Large intestine (tissue), 3 donors: ENCODE measurements around the gene SCUBE1. TPM values are rescaled to one million over a fixed set of nuclear protein-coding genes. Genes with fewer than 3 reads are reported as not detected.

ENCODE experiments used
- DNase-seq, 2 donors: peaks; one replicate each; pipeline versions ENCODE4 v3.0.0 to v3.0.0-alpha.2; 2013
- H3K27ac ChIP-seq: one replicate; pipeline ENCODE4 v1.5.1; 2013; ENCODE audit warnings: low read length
- H3K27me3 ChIP-seq: 2 replicates; pipeline ENCODE4 v1.6.1; 2013; ENCODE audit warnings: low read length; ENCODE audit not compliant: control insufficient read depth, insufficient read depth
- H3K36me3 ChIP-seq: 2 replicates; pipeline ENCODE4 v1.6.1; 2013; ENCODE audit warnings: low read length; ENCODE audit not compliant: control insufficient read depth, insufficient read depth
- H3K4me1 ChIP-seq: one replicate; pipeline ENCODE4 v1.6.1; 2013; ENCODE audit warnings: low read length; ENCODE audit not compliant: control insufficient read depth, insufficient read depth
- H3K4me3 ChIP-seq: one replicate; pipeline ENCODE4 v1.5.1; 2013; ENCODE audit warnings: low read length
- H3K9me3 ChIP-seq: one replicate; pipeline ENCODE4 v1.6.1; 2013; ENCODE audit warnings: mild to moderate bottlenecking, low read depth, low read length, moderate library complexity; ENCODE audit not compliant: control insufficient read depth
- WGBS: methylation state at CpG from one replicate; pipeline ENCODE4 v1.1.5; 2013; ENCODE audit warnings: low lambda C conversion rate; ENCODE audit not compliant: insufficient coverage; 5-methylcytosine and 5-hydroxymethylcytosine counted together
- polyA plus RNA-seq: library from polyadenylated mRNA; unstranded; fragments of 120-200 nt; gene quantifications from one replicate; pipeline ENCODE4 v1.2.1, GENCODE V29; 2013

The SCUBE1 gene
- polyA plus RNA-seq, 1 donor, result 4.4 TPM

DNA sequence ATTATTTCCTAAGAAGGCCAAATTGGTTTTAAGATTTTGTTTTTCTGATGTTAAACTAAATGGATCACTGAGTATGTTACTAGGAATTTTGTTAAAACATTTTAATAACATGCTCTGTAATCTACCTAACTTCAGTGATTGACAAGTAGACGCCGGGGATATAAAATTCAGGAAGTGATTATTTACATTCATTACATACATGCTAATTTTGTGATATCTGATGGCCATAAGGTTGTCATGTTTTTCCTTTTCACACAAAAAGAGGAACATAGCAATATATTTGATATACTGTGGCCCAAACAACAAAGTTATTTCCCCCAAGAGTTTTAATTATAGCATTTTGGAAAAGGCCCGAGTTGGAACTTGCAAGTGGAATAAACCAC, 12.1 kb downstream of the SCUBE1 start:
- Histone ChIP-seq H3K4me3 (no peak overlapping the region), H3K9me3 (no peaks in the 10 kb centered on the region), H3K4me1 (no peaks in the 10 kb centered on the region), H3K36me3 (no peaks in the 10 kb centered on the region), H3K27me3 (peaks cover 7% of the 10 kb centered on the region), H3K27ac (no peak overlapping the region)
- WGBS, result 73% methylated on average over 2 of the region's 3 CpGs
- no peak for DNase-seq

DNA sequence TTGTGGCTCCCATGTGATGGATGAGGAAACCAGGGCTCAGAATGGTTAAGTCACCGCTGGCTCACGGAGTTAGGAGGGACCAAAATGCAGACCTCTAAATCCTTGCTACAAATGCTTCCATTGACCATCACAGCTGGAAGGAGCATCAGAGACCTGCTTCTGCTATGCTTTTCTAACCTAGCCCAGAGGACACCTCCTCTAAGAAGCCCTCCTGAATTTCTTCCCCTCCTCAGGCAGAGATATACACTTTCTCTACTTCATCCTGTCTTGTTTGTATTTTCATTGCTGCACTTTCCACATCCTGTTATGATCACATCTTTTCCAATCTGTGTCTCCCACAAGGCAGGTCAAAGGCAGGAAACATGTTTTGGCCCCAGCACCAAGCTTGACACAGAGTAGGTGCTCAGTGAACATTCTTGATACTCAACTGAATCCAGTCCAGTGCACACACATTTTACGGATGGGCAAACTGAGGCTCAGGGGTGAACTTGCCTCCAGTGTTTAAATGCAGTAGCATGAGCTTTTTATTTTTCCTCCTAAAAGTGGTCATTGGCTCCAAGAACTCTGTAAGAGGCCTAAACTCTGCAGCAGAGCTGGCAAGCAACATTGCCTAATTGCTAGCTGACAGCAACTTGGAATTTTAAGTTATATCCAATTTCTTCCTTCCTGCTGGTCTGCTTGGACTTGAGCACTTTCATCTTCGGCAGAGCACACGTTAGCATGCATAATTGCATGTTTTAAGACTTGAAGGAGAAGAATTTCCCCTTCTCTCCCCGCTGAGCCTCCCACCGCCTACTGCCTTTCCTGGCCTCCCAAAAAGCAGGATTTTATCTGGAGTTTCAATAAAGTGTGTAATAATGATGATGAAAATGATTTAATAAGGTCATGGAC, 12.7 kb downstream of the SCUBE1 start:
- Histone ChIP-seq H3K27ac (no peak overlapping the region), H3K4me1 (no peaks in the 10 kb centered on the region), H3K4me3 (no peak overlapping the region), H3K27me3 (peaks cover 11% of the 10 kb centered on the region), H3K9me3 (no peaks in the 10 kb centered on the region), H3K36me3 (no peaks in the 10 kb centered on the region)
- no CpG with 5 or more reads among the region's 7 CpGs for WGBS
- no peak for DNase-seq

DNA sequence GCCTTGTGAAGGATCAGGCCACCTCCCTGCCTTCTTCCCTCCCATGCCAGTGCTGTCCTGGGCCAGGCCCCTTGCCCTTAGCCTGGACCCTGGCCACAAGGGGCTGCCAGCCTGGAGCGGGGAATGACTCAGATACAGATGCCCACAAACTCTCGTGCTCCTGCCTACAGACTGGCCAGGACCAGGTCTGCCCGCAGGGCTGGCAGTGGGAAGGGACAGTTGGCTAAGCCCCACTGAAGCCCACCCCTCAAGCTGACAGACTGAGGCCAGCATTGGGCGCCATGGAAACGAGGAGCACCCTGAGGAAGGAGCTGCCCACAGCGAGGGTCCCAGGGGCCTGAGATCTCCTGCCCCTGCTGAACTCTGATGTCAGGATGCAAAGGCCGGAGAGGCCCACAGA, 14.1 kb downstream of the SCUBE1 start:
- H3K27ac ChIP-seq, result no peak overlapping the region
- no CpG with 5 or more reads among the region's 7 CpGs for WGBS

DNA sequence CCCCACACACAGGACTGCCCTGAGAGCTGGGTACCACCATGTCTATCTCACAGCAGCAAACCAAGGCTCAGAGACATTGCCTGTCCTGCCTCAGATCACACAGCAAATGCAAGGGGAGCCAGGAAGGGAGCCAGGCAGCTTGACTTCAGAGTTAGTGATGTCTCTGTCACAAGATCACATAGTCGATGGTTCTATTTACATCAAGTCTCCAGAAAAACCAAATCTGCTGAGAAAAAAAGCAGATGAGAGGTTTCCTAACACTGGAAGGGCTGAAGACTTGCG, 16.1 kb downstream of the SCUBE1 start:
- no peaks in the 10 kb centered on the region for H3K9me3 ChIP-seq
- no peaks in the 10 kb centered on the region for H3K36me3 ChIP-seq
- no peak overlapping the region for H3K27ac ChIP-seq
- H3K27me3 ChIP-seq, result peaks cover 15% of the 10 kb centered on the region
- no CpG with 5 or more reads among the region's 2 CpGs for WGBS
- H3K4me3 ChIP-seq, result no peak overlapping the region
- no peak for DNase-seq
- H3K4me1 ChIP-seq, result no peaks in the 10 kb centered on the region

More for the DNA sequence above, 14.1 kb downstream of the SCUBE1 start:
- H3K36me3 ChIP-seq, result no peaks in the 10 kb centered on the region
- H3K4me3 ChIP-seq, result no peak overlapping the region
- H3K9me3 ChIP-seq, result no peaks in the 10 kb centered on the region
- H3K27me3 ChIP-seq, result peaks cover 14% of the 10 kb centered on the region
- H3K4me1 ChIP-seq, result no peaks in the 10 kb centered on the region
- DNase-seq, result no peak

DNA sequence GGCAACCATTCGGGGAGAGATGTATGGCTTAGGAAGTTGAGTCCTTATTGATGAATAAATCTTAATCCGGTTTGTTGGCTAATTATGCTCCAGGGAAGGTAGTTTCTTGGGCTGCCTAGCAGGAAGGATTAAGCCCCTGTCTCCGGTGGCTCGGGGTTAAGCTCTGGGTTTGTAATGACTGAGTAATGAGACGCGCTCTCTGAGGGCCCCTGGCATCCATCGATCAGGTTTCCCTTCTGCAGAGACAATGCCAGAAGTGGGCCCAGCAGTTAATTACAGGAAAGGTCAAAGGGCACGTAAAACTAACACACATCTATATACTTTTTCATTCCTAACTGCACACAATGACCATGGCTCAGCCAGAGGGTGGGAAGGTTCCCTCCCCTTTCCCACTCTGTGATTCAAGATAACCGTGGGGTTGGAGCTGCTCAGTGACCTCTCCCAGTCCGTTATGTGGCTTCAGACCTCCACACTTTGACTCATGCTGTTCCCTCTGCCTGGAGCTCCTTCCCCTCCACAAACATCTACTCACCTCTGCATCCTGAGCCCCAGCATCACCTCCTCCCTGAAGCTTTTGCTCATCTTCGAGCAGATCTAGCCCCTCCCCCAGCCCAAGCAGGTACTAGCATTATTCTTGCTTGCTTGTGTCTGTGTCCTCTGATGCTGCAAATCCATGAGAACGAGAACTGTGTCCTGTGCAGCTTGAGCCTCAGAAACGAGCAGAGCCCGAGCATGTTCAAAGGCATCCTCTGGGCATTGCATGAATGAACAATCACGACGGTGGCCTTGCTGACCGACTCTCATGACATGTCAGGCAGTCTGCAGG, 16.6 kb downstream of the SCUBE1 start:
- H3K27ac ChIP-seq, result no peak overlapping the region
- WGBS, result no CpG with 5 or more reads among the region's 17 CpGs
- peaks cover 15% of the 10 kb centered on the region for H3K27me3 ChIP-seq
- no peaks in the 10 kb centered on the region for H3K4me1 ChIP-seq
- no peak for DNase-seq
- no peak overlapping the region for H3K4me3 ChIP-seq
- H3K9me3 ChIP-seq, result no peaks in the 10 kb centered on the region
- no peaks in the 10 kb centered on the region for H3K36me3 ChIP-seq

DNA sequence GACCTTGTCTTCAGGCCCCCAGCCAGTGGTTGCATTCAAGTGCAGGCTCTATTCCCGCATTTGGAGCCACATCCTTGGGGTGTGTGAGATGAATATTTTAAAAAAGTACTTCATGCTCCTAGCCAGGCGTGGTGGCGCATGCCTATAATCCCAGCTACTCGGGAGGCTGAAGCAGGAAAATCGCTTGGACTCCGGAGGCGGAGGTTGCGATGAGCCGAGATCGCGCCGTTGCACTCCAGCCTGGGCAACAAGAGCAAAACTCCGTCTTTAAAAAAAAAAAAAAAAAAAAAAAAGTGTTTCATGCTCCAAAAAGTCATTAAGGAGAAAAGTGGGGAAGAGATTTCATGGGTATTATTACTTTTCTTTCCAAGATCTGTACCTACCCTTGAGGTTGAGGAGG, 18.0 kb downstream of the SCUBE1 start:
- Histone ChIP-seq H3K36me3 (no peaks in the 10 kb centered on the region), H3K4me1 (no peaks in the 10 kb centered on the region), H3K4me3 (no peak overlapping the region), H3K27ac (no peak overlapping the region), H3K9me3 (no peaks in the 10 kb centered on the region), H3K27me3 (peaks cover 15% of the 10 kb centered on the region)
- DNase-seq, result no peak
- no CpG with 5 or more reads among the region's 13 CpGs for WGBS

DNA sequence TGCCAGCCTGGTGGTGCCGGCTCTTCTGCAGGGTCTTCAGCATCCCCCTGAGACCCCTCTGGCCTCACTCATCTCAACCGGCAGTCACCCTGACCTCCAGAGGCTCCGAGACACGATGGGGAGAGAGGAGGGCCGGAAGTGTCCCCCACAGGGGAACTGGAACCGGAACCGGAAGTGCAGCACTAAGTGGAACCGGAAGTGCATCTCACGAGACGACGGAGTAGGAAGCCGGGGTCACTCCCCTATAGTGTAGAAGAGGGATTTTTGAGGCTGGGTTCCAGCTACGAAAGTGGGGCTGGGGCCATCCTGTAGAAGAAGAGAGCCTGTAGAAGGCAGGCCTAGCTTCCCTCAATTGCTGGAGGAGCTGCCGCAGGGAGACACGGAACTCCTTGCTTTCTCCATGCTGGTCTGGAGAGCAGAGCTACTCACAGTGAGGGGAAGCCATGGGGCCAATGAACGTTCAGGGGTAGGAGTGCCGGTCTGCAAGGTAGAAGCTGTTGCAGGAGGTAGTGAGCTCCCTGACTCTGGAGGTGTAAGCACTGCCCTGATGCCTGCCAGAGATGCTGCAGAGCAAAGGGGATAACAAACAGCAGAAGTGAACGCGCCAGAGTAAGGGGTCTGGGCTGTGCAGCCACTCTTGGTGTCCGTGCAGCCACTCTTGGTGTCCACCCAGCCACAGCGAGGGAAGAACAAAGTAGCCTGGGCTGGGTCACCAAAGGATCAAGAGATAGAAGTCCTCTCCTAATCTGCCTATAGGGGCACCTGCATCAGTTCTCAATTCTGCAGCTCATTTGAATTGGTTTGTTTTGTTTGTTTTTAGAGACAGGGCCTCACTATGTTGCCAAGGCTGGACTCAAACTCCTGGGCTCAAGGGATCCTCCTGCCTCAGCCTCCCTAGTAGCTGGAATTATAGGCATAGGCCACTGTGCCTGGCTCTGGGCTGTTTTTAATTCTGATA, 21.9 kb downstream of the SCUBE1 start:
- H3K36me3 ChIP-seq, result no peaks in the 10 kb centered on the region
- DNase-seq, result no peak
- H3K27ac ChIP-seq, result no peak overlapping the region
- H3K27me3 ChIP-seq, result peaks cover 9% of the 10 kb centered on the region
- WGBS, result no CpG with 5 or more reads among the region's 21 CpGs
- no peaks in the 10 kb centered on the region for H3K4me1 ChIP-seq
- no peaks in the 10 kb centered on the region for H3K9me3 ChIP-seq
- H3K4me3 ChIP-seq, result no peak overlapping the region

DNA sequence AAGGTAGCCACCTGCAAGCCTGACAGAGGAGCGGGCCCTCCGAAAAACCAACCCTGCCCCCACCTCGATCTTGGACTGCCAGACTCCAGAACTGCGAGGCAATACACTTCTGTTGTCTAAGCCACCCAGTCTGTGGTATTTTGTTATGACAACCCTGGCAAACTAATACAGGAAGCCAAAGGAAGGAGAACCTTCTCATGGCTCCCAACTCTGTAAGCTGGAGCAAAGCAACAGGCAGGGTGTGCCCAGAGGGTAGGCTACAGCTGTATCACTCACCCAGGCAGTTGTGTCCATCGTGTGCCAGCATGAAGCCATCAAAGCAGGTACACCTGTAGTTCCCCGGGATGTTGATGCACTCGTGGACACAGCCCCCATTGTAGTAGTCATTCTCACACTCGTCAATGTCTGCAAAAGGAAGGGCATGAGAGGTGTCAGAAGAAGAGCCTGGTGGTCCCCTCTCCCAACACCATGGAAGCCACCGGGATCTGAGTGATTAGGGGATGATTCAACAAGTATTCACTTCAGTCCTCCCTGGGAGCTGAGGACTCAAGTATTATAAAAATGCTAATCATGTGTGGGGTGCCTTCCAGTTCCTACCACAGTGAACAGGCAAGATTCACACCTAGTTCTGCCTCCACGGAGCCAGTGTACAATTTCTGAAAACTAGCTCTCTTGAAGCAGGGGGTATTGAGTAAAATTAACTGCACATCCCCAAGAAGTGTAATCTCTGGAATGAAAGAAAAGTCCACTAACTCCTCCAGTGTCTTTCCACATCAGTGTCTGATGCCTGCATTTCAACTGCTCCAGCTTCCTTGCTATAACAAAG, 23.3 kb downstream of the SCUBE1 start:
- no peaks in the 10 kb centered on the region for H3K4me1 ChIP-seq
- no CpG with 5 or more reads among the region's 10 CpGs for WGBS
- H3K27ac ChIP-seq, result no peak overlapping the region
- DNase-seq, result no peak
- no peak overlapping the region for H3K4me3 ChIP-seq
- peaks cover 7% of the 10 kb centered on the region for H3K27me3 ChIP-seq
- no peaks in the 10 kb centered on the region for H3K36me3 ChIP-seq
- H3K9me3 ChIP-seq, result no peaks in the 10 kb centered on the region

DNA sequence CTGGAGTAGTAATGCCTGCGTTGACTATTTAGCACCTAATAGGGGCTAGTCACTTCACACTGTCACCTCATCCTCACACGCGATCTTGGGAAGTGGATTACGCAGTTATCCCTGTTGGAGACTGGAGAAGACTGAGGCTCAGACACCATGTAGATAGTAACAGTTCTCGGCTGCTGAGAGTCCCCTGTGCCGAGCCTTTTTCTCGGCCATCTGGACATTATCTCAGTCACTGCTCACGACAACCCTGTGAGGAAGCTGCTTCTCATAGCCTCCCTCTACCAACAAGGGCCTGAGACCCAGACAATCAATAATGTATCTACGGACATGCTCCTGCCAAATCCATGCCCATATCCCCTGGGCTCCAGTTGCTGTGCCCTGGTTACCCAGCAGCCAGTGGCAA, 25.9 kb downstream of the SCUBE1 start:
- no peak for DNase-seq
- H3K27ac ChIP-seq, result no peak overlapping the region
- H3K27me3 ChIP-seq, result peaks cover 3% of the 10 kb centered on the region
- no peaks in the 10 kb centered on the region for H3K36me3 ChIP-seq
- 100% methylated on average over 1 of the region's 9 CpGs for WGBS
- H3K4me3 ChIP-seq, result no peak overlapping the region
- H3K4me1 ChIP-seq, result no peaks in the 10 kb centered on the region
- H3K9me3 ChIP-seq, result no peaks in the 10 kb centered on the region
